SU-DHL-6 (cell line): ENCODE measurements around the gene TMEM39B.

Experiments used
- EZH2phosphoT487 ChIP-seq: fragments of 200-600 bp; sonication (generic), shearing (Covaris generic); conservative IDR thresholded peaks from 2 replicates; pipeline ENCODE4 v1.6.1; 2018; ENCODE audit warnings: mild to moderate bottlenecking, antibody characterized with exemption, low read length, moderate library complexity, mixed read lengths
- TF ChIP-seq, protein P1 (sequence below): fragments of 200-600 bp; sonication (generic); IDR thresholded peaks from one replicate; pipeline ENCODE4 v1.5.1; 2017; ENCODE audit warnings: antibody characterized with exemption, mild to moderate bottlenecking, low read length, moderate library complexity; ENCODE audit not compliant: insufficient read depth, poor library complexity, severe bottlenecking

DNA sequence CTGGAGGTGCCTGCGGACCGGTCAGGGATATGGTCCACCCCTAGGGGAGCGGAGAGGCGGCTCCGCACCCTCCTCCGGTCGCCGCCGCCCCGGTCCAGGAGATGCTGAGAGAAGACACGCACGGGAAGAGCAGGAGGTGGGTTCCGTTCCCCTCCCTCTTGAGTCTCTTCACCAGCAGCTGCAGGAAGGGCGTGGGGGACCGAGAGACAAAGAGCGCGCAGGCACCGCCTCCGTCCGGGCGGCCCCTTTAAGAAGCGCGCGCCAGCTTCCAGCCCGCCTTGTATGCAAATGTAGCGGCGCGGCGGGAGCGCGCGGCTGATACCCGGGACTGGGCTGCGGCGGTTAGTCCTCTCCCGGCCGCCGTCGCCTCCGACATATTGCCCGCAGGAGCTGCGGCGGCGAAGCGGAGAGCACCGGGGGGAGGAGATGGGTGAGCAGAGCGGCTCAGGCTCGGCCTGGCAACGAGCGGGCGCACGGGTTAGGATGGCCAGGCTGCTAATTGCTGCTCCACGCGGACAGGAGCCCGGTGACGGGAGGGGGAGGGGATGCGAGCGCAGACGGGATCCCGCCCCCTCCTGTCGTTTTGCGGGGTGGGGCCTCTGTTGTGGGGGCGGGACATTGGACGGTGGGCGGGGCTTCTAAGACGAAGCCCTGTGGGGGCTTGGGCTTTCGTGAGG lies at the start of gene TMEM39B:
- TF ChIP-seq, protein P1, sequence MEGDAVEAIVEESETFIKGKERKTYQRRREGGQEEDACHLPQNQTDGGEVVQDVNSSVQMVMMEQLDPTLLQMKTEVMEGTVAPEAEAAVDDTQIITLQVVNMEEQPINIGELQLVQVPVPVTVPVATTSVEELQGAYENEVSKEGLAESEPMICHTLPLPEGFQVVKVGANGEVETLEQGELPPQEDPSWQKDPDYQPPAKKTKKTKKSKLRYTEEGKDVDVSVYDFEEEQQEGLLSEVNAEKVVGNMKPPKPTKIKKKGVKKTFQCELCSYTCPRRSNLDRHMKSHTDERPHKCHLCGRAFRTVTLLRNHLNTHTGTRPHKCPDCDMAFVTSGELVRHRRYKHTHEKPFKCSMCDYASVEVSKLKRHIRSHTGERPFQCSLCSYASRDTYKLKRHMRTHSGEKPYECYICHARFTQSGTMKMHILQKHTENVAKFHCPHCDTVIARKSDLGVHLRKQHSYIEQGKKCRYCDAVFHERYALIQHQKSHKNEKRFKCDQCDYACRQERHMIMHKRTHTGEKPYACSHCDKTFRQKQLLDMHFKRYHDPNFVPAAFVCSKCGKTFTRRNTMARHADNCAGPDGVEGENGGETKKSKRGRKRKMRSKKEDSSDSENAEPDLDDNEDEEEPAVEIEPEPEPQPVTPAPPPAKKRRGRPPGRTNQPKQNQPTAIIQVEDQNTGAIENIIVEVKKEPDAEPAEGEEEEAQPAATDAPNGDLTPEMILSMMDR = no peak
- TF ChIP-seq EZH2phosphoT487 = no peak
